GM04503 (cell line): ENCODE measurements around the gene TMEM259.

Experiments
- DNase-seq: peaks from one replicate; pipeline ENCODE4 v3.0.0-alpha.2; 2012; ENCODE audit warnings: low read depth

The TMEM259 gene

GRCh38 chr19:1004204-1004802 is 16.6 kb downstream of the TMEM259 start:
- DNase-seq, result no peak

GRCh38 chr19:1003283-1003682 is 17.6 kb downstream of the TMEM259 start:
- DNase-seq, result no peak

DNA sequence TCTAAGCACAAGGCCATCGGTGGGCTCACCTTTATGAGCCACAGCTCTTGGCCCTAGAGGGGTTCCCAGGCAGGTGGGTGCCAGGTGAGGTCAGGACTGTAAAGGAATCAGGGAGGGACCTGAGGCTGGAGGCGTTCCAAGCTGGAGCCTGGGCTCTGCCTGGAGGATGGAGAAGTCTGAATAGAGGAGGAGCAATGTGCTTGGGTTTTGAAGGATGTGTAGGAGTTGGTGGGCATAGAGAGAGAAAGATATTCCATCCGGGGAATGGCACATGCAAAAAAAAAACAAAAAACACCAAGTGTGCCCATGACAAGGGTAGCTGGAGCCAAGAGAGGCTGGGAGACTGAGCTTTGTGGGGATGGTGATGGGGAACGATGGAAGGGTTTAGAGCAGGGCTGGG is 18.3 kb downstream of the TMEM259 start:
- DNase-seq, result no peak

GRCh38 chr19:1001538-1002166 is 19.3 kb downstream of the TMEM259 start:
- DNase-seq, result no peak

DNA sequence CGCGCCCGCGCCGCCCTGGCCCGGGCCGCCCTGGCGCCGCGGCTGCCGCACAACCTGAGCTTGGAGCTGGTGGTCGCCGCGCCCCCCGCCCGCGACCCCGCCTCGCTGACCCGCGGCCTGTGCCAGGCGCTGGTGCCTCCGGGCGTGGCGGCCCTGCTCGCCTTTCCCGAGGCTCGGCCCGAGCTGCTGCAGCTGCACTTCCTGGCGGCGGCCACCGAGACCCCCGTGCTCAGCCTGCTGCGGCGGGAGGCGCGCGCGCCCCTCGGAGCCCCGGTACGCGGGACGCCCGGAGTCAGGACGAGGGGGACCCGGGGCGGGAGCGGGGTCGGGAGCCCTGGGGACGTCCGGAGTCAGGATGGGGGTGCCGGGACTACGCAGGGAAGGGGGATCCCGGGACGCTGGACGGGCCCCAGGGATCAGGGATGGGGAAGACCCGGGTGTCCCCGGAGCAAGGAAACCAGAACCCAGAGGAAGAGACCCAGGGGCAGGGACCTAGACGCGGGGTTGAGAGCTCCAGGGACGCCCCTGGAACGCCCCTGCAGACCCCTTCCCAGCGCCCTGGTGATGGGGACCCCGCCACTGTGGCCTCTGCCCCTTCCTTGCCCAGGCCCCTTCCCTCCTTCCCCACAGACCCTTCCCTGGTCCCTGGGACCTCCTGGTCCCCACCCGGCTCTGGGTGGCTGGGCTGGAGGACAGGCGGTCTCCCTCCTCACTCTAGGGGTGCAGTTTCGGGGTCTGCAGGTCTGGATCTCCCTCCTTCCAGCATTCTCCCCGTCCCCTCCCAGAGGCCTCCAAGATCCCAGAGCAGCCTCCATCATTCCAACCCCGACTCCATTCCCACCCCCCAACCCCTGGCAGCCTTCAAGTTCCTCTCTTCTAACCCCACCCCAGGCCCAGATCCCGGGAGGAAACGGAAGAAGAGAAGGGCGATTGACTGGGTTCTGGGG is 20.1 kb downstream of the TMEM259 start:
- no peak for DNase-seq

GRCh38 chr19:1000095-1000494 is 20.8 kb downstream of the TMEM259 start, which contains the start of gene GRIN3B:
Gene GRIN3B (plus strand): TSS chr19:1000419. CDS start chr19:1000438, 19 bp downstream.
- no peak for DNase-seq

DNA sequence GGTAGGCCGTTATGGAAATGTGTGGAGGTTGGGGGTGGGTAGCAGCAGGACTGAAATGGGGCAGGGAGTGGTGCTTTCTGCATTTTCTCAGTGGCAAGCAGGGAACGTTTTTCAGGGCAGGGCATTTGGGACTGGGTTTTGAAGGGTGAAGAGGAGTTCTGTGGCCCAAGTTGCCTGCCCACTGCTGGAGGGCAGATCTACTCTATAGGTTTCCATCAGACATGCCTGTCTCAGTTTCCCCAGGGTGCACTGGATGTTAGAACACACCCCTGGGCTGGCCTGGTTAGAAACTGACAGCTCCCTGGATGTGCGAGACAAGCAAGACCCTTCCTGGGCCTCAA is 21.6 kb downstream of the TMEM259 start:
- no peak for DNase-seq

DNA sequence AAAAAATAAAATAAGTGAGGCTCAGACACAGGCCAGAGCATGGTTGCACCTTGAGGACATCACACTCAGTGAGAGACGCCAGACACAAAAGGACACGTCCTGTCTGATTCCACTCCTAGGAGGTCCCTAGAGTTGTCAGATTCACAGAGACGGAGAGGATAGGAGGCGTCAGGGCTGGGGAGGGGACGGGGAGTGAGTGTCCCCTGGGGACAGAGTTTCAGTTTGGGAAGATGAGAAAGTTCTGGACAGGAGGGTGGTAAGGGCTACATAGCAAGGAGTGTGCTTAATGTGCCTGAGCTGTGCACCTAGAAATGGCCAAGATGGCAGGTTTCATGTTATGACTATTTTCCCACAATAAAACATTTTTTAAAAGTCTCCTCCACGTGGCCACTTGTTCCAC is 22.9 kb downstream of the TMEM259 start:
- DNase-seq, result no peak

GRCh38 chr19:996051-996838 is 24.7 kb downstream of the TMEM259 start:
- no peak for DNase-seq

- no peak for DNase-seq
Measured at GRCh38 chr19:995051-995827, 25.7 kb downstream of the TMEM259 start.

GRCh38 chr19:994516-994915 is 26.4 kb downstream of the TMEM259 start:
- no peak for DNase-seq

- no peak for DNase-seq
Measured at GRCh38 chr19:993831-994393, 27.0 kb downstream of the TMEM259 start.

DNA sequence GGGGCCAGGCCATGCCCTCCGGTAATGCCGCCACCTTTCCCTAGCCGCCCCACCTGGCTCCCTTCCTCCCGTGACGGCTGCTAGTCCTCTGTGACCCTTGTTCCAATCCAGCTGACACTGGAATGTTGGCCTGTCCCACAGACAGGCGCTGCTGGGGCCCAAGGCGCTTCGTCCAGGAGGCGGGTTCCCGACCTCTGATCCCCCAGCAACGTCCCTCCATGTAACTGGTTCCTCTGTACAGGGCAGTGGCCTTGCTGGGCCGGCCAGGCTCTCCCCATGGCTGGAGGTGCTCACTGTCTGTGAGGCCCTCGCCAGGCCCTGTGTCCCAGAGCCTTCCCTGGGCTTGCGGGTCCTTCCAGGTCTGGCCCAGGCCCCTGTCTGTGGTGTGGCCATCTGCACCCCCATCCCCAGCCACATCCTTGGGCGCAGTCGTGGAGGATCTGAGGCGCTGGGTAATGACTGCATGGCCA is 27.5 kb downstream of the TMEM259 start:
- DNase-seq, result no peak

DNA sequence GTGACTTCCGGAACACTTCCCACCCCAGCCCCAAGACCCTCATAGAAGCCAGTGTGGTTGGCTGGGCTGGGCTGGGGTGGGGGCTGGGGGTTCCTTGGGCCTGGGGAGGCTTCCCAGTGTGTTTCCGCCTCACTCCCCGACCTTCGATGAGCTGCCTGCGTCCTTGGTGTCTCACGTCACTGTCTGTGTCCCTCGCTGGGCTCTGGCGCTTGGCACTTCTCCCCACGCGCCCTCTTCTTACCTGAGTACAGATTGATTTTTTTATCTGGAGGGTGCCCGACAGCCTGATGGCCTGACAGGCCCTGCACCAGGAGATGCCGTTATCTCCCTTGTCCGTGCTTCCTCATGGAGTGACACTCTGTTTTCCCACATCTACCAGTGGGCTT is 28.3 kb downstream of the TMEM259 start:
- no peak for DNase-seq

GRCh38 chr19:991932-992669 is 28.8 kb downstream of the TMEM259 start:
- DNase-seq, result no peak

DNA sequence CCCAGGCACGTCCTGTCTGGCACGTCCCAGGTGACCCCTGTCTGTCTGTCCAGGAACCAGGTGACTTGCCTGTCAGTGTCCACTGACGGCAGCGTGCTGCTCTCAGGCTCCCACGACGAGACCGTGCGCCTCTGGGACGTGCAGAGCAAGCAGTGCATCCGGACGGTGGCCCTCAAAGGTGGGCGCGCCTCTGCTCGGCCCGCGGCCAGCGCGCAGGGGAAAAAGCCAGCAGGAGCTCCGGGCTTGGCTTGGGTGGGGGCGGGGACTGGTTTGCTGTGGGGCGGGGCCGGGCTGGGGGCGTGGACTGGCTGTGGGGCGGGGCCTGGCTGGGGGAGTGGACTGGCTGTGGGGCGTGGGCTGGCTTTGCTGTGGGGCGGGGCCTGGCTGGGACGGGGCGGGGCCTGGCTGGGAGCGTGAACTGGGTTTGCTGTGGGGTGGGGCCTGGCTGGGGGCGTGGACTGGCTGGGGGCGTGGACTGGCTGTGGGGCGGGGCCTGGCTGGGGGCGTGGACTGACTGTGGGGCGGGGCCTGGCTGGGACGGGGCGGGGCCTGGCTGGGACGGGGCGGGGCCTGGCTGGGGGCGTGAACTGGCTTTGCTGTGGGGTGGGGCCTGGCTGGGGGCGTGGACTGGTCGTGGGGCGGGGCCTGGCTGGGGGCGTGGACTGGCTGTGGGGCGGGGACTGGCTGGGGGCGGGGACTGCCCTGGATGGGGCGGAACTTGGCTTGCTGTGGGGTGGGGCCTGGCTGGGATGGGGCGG is 29.6 kb downstream of the TMEM259 start:
- DNase-seq, result no peak

DNA sequence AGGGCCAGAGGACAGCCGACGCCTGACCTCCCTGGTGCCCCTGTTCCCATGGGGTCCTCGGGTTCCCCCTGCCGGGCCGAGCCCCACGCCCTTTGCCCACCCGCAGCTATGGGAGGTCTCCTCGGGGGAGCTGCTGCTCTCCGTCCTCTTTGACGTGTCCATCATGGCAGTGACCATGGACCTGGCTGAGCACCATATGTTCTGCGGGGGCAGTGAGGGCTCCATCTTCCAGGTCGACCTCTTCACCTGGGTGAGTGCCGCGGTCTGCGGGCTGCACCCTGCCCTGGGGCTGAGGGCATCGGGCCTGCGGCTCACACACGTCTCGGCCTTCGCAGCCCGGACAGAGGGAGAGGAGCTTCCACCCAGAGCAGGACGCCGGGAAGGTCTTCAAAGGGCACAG is 30.2 kb downstream of the TMEM259 start:
- no peak for DNase-seq

GRCh38 chr19:990119-990571 is 30.8 kb downstream of the TMEM259 start:
- no peak for DNase-seq

DNA sequence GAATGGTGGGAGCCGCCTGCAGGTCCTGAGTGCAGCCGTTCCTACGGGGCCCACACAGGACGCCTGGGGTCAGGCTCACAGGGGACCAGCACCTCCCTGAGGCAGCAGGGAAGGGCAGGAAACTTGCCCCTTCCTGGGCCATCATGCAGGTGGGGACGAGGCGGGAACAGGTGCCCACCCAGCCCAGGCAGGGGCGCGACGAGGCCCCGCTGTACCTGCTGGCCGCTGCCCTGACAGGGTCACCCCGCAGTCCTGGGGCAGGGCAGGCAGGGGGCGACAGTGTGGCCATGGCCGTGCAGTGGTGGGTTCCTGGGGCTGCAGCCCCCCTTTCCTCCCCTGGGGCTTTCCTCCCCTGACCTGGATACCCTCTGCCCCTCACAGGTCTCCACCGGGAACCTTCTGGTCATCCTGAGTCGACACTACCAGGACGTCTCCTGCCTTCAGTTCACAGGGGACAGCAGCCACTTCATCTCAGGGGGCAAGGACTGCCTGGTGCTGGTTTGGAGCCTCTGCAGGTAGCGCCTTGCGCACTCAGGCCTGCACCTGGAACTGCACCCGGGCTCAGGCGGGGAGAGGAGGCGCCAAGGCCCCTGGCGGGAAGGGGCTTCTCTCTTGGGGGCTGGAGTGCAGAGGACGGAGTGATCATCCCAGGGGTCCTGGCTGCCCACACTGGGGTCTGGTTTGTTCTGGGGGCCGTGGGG is 31.4 kb downstream of the TMEM259 start:
- no peak for DNase-seq
